ENCODE measurements around the gene CTIF. TPM values are rescaled to one million over a fixed set of nuclear protein-coding genes. Genes with fewer than 3 reads are reported as not detected.
A peak's percentile ranks its signal among the peaks of the same experiment; 100 is the strongest.

The CTIF gene
- polyA plus RNA-seq, 1 donor = 15.0 TPM

DNA sequence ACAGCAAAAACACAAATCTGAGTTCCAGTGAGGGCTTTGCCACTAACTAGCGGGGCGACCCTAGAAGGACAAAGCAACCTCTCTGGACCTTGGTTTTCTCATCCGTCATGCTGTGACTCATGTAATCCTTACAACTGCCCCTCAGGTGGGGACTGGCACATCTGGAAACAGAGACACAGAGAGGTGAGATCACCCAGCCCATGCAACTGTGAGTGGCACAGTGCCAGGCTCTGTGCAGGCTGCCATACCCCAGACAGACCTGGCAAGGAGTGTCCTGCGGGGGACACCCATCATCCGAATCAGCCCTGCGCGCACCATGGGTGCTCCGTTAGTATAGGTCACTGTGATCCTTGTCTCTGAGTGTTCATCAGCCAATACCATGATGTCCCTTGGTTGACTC is 213.6 kb downstream of the CTIF start:
- H3K4me1 ChIP-seq (ENCODE audit: control insufficient read depth, insufficient read depth, low read length) = no peaks in the 10 kb centered on the region
- no peaks in the 10 kb centered on the region for H3K9me3 ChIP-seq (ENCODE audit: control insufficient read depth, low read depth, low read length)
- H3K4me3 ChIP-seq (ENCODE audit: low read length) = no peak overlapping the region
- WGBS (ENCODE audit: insufficient coverage, low lambda C conversion rate) = no CpG with 5 or more reads among the region's 8 CpGs
- H3K36me3 ChIP-seq (ENCODE audit: control insufficient read depth, insufficient read depth, low read length) = no peaks in the 10 kb centered on the region
- H3K27ac ChIP-seq (ENCODE audit: low read length) = no peak overlapping the region
- no peaks in the 10 kb centered on the region for H3K27me3 ChIP-seq (ENCODE audit: control insufficient read depth, insufficient read depth, low read length)
- no peak for DNase-seq

DNA sequence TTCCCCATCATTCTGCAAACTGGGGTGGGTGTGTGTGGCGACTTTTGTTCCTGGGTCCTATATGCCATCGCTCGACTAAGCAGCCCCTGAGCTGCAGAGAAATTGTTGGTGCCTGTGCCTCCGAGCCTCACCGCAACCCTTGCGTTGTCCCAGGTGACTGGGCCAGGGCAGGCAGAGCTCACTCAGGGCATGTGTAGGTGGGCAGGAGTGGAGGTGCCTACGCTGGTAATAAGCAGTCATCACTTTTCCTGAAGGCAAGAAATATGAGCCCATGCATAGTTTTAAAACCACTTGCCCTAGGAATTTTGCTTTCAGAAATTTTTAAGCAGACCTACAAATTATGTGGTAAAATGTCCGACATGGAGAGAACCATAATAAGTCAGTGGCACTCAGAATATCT is 214.1 kb downstream of the CTIF start:
- Histone ChIP-seq H3K9me3 (ENCODE audit: control insufficient read depth, low read depth, low read length) (peaks cover under 1% of the 10 kb centered on the region), H3K27me3 (ENCODE audit: control insufficient read depth, insufficient read depth, low read length) (no peaks in the 10 kb centered on the region), H3K4me1 (ENCODE audit: control insufficient read depth, insufficient read depth, low read length) (no peaks in the 10 kb centered on the region), H3K27ac (ENCODE audit: low read length) (no peak overlapping the region), H3K4me3 (ENCODE audit: low read length) (no peak overlapping the region), H3K36me3 (ENCODE audit: control insufficient read depth, insufficient read depth, low read length) (no peaks in the 10 kb centered on the region)
- 83% methylated on average over 1 of the region's 8 CpGs for WGBS (ENCODE audit: insufficient coverage, low lambda C conversion rate)
- DNase-seq = no peak

DNA sequence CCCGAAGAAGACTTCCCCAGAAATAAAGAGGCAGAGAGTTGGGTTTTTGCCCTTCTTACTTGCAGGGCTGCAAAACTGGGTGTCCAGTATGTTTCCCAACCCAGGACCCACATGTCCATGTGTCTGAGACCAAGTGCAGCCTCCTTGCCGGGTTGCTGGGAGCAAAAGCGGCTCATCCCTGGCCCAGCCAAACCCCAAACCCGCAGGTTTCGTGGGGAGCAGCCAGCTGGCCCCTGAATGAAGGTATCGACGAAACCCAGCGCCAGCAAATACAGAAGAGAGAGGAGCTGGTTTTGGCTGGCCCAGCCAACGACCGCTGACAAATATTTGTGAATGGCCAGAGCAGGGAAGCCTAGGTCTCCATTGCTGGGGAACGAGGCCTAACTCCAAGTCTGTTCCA is 214.9 kb downstream of the CTIF start:
- Histone ChIP-seq H3K4me3 (ENCODE audit: low read length) (no peak overlapping the region), H3K9me3 (ENCODE audit: control insufficient read depth, low read depth, low read length) (peaks cover 4% of the 10 kb centered on the region), H3K4me1 (ENCODE audit: control insufficient read depth, insufficient read depth, low read length) (no peaks in the 10 kb centered on the region), H3K36me3 (ENCODE audit: control insufficient read depth, insufficient read depth, low read length) (peaks cover 7% of the 10 kb centered on the region), H3K27ac (ENCODE audit: low read length) (no peak overlapping the region), H3K27me3 (ENCODE audit: control insufficient read depth, insufficient read depth, low read length) (no peaks in the 10 kb centered on the region)
- no peak for DNase-seq
- 100% methylated on average over 1 of the region's 11 CpGs for WGBS (ENCODE audit: insufficient coverage, low lambda C conversion rate)

DNA sequence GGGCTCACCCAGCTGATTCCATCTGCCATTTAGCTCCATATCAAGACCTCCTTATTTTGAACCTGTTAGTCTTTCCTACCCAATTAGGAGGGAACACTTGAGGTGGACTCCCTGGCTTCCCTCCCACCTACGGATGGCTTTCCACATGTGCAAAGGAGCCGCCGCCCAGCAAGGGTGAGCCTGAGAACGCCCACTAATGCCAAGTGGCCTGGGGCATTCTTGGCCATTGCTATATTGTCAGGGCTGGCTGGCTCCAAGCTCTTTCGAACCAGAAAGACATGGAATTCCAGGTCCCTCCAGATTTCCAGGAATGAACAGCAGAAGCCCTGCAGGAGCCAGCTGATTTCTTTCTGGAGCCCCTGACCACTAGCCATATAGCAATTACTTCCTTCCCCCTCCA is 215.7 kb downstream of the CTIF start:
- no peaks in the 10 kb centered on the region for H3K4me1 ChIP-seq (ENCODE audit: control insufficient read depth, insufficient read depth, low read length)
- WGBS (ENCODE audit: insufficient coverage, low lambda C conversion rate) = no CpG with 5 or more reads among the region's 5 CpGs

DNA sequence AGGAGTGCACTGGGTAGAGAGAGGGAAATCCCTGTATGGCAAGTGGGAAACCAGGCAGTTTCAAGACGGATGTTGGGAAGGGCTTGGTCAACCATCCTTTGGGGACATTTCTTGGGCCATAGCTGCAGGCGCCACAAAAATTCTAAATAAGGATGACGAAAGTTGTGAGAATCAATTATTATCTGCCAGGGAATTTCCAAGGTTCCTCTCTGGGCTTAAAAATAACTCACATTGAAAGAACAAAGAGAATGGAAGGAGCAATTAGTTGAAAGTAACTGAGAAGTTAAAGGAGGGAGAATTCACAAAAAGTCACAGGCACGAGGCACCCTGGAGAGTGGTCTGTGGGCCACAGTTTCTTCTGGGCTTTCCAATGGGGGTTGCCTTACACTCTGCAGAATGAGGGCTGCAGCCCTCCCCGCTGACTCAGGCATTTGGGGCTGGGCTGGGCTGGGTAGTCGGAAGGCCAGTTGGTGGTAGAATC is 216.2 kb downstream of the CTIF start:
- whole genome bisulfite sequencing (ENCODE audit: insufficient coverage, low lambda C conversion rate) = no CpG with 5 or more reads among the region's 6 CpGs
- Histone ChIP-seq H3K9me3 (ENCODE audit: control insufficient read depth, low read depth, low read length) (peaks cover 4% of the 10 kb centered on the region), H3K27me3 (ENCODE audit: control insufficient read depth, insufficient read depth, low read length) (no peaks in the 10 kb centered on the region), H3K36me3 (ENCODE audit: control insufficient read depth, insufficient read depth, low read length) (peaks cover 10% of the 10 kb centered on the region), H3K4me3 (ENCODE audit: low read length) (no peak overlapping the region), H3K4me1 (ENCODE audit: control insufficient read depth, insufficient read depth, low read length) (no peaks in the 10 kb centered on the region), H3K27ac (ENCODE audit: low read length) (no peak overlapping the region)
- DNase-seq = no peak

More for the DNA sequence above, 215.7 kb downstream of the CTIF start:
- Histone ChIP-seq H3K27me3 (ENCODE audit: control insufficient read depth, insufficient read depth, low read length) (no peaks in the 10 kb centered on the region), H3K27ac (ENCODE audit: low read length) (no peak overlapping the region), H3K36me3 (ENCODE audit: control insufficient read depth, insufficient read depth, low read length) (peaks cover 8% of the 10 kb centered on the region), H3K4me3 (ENCODE audit: low read length) (no peak overlapping the region), H3K9me3 (ENCODE audit: control insufficient read depth, low read depth, low read length) (peaks cover 4% of the 10 kb centered on the region)
- no peak for DNase-seq

GRCh38 chr18:48756511-48757226 is 217.8 kb downstream of the CTIF start:
- H3K27ac ChIP-seq (ENCODE audit: low read length) = no peak overlapping the region
- no peak for DNase-seq
- H3K36me3 ChIP-seq (ENCODE audit: control insufficient read depth, insufficient read depth, low read length) = peaks cover 10% of the 10 kb centered on the region
- H3K4me1 ChIP-seq (ENCODE audit: control insufficient read depth, insufficient read depth, low read length) = peaks cover 8% of the 10 kb centered on the region
- H3K9me3 ChIP-seq (ENCODE audit: control insufficient read depth, low read depth, low read length) = peaks cover 9% of the 10 kb centered on the region
- H3K27me3 ChIP-seq (ENCODE audit: control insufficient read depth, insufficient read depth, low read length) = no peaks in the 10 kb centered on the region
- no CpG with 5 or more reads among the region's 4 CpGs for WGBS (ENCODE audit: insufficient coverage, low lambda C conversion rate)
- no peak overlapping the region for H3K4me3 ChIP-seq (ENCODE audit: low read length)

DNA sequence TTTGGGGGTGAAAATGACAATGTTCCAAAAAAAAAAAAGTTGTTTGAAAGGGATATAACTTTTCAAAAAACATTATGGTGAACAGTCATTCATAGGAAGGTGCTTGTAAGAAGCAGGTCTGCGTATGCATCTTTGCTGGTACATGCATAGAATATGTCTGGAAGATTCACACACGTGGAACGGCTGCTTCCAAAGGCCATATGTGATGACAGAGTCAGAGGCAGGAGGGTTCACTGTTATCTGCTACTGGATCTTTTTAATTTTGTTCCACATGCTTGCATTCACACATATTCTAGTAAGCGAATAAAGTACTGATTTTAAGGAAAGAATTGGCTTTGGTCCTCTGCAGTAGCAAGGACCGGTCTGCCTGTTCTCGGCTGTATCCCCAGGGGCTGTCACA is 218.5 kb downstream of the CTIF start:
- no peaks in the 10 kb centered on the region for H3K27me3 ChIP-seq (ENCODE audit: control insufficient read depth, insufficient read depth, low read length)
- peaks cover 9% of the 10 kb centered on the region for H3K9me3 ChIP-seq (ENCODE audit: control insufficient read depth, low read depth, low read length)
- no peak for DNase-seq
- no peak overlapping the region for H3K27ac ChIP-seq (ENCODE audit: low read length)
- peaks cover 15% of the 10 kb centered on the region for H3K4me1 ChIP-seq (ENCODE audit: control insufficient read depth, insufficient read depth, low read length)
- 100% methylated on average over 1 of the region's 6 CpGs for WGBS (ENCODE audit: insufficient coverage, low lambda C conversion rate)
- H3K36me3 ChIP-seq (ENCODE audit: control insufficient read depth, insufficient read depth, low read length) = peaks cover 12% of the 10 kb centered on the region
- no peak overlapping the region for H3K4me3 ChIP-seq (ENCODE audit: low read length)

DNA sequence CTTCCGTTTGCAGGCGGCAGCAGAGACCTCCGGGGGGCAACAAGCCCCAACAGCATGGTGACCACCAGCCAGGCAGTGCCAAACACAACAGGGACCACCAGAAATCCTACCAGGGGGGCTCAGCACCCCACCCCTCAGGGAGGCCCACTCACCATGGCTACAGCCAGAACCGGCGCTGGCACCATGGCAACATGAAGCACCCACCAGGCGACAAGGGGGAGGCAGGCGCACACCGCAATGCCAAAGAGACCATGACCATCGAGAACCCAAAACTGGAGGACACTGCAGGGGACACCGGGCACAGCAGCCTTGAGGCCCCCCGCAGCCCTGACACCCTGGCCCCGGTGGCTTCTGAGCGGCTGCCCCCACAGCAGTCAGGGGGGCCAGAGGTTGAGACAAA is 219.1 kb downstream of the CTIF start:
- Histone ChIP-seq H3K36me3 (ENCODE audit: control insufficient read depth, insufficient read depth, low read length) (peaks cover 15% of the 10 kb centered on the region), H3K4me1 (ENCODE audit: control insufficient read depth, insufficient read depth, low read length) (peaks cover 15% of the 10 kb centered on the region), H3K27me3 (ENCODE audit: control insufficient read depth, insufficient read depth, low read length) (no peaks in the 10 kb centered on the region), H3K9me3 (ENCODE audit: control insufficient read depth, low read depth, low read length) (peaks cover 9% of the 10 kb centered on the region), H3K27ac (ENCODE audit: low read length) (no peak overlapping the region), H3K4me3 (ENCODE audit: low read length) (no peak overlapping the region)
- no peak for DNase-seq
- WGBS (ENCODE audit: insufficient coverage, low lambda C conversion rate) = no CpG with 5 or more reads among the region's 13 CpGs

- no CpG with 5 or more reads among the region's 19 CpGs for WGBS (ENCODE audit: insufficient coverage, low lambda C conversion rate)
These were observed 222.8 kb downstream of the CTIF start for GRCh38 chr18:48761582-48761981.

GRCh38 chr18:48762022-48762421 is 223.2 kb downstream of the CTIF start:
- Histone ChIP-seq H3K4me3 (ENCODE audit: low read length) (no peak overlapping the region), H3K27me3 (ENCODE audit: control insufficient read depth, insufficient read depth, low read length) (no peaks in the 10 kb centered on the region), H3K27ac (ENCODE audit: low read length) (peak overlapping the region; percentile 16), H3K9me3 (ENCODE audit: control insufficient read depth, low read depth, low read length) (peaks cover 9% of the 10 kb centered on the region), H3K36me3 (ENCODE audit: control insufficient read depth, insufficient read depth, low read length) (peaks cover 19% of the 10 kb centered on the region), H3K4me1 (ENCODE audit: control insufficient read depth, insufficient read depth, low read length) (peaks cover 21% of the 10 kb centered on the region)
- DNase-seq = no peak
- no CpG with 5 or more reads among the region's 6 CpGs for WGBS (ENCODE audit: insufficient coverage, low lambda C conversion rate)

More at GRCh38 chr18:48761582-48761981, 222.8 kb downstream of the CTIF start:
- H3K36me3 ChIP-seq (ENCODE audit: control insufficient read depth, insufficient read depth, low read length) = peaks cover 19% of the 10 kb centered on the region
- H3K4me1 ChIP-seq (ENCODE audit: control insufficient read depth, insufficient read depth, low read length) = peaks cover 16% of the 10 kb centered on the region
- peak; percentile 58 to 80 for DNase-seq
- no peaks in the 10 kb centered on the region for H3K27me3 ChIP-seq (ENCODE audit: control insufficient read depth, insufficient read depth, low read length)
- peaks cover 9% of the 10 kb centered on the region for H3K9me3 ChIP-seq (ENCODE audit: control insufficient read depth, low read depth, low read length)
- H3K27ac ChIP-seq (ENCODE audit: low read length) = peak overlapping the region; percentile 16
- no peak overlapping the region for H3K4me3 ChIP-seq (ENCODE audit: low read length)

Data from large intestine (tissue), 3 donors.